DMS153 (cell line): ENCODE measurements around the gene UGGT1.
A peak's percentile ranks its signal among the peaks of the same experiment; 100 is the strongest.
"Not testable (repeated sequence)": the region's sequence is repeated elsewhere in the genome, so short reads cannot be mapped to it uniquely, and the experiment has no call there.

ENCODE experiments used
- DNase-seq: peaks from one replicate; lab custom pipeline; 2025; lab: John Stamatoyannopoulos, UW

UGGT1 gene

GRCh38 chr2:128174067-128174466 lies 83.1 kb downstream of the UGGT1 start:
- DNase-seq, result not testable (repeated sequence)

- DNase-seq, result no peak
Measured at GRCh38 chr2:128177315-128177714, 86.3 kb downstream of the UGGT1 start.

GRCh38 chr2:128178149-128178649 lies 87.2 kb downstream of the UGGT1 start:
- DNase-seq, result no peak

GRCh38 chr2:128178650-128179460 lies 87.9 kb downstream of the UGGT1 start:
- no peak for DNase-seq

- DNase-seq, result no peak
Measured at GRCh38 chr2:128179461-128179755, 88.4 kb downstream of the UGGT1 start.

- no peak for DNase-seq
Measured at GRCh38 chr2:128180031-128180430, 89.0 kb downstream of the UGGT1 start.

GRCh38 chr2:128185576-128185975 lies 94.6 kb downstream of the UGGT1 start:
- no peak for DNase-seq

GRCh38 chr2:128187032-128187654 lies 96.1 kb downstream of the UGGT1 start:
- no peak for DNase-seq

- DNase-seq, result peak; percentile 69
Measured at GRCh38 chr2:128195435-128195984, 104.5 kb downstream of the UGGT1 start.

- no peak for DNase-seq
Measured at GRCh38 chr2:128196026-128196425, 105.0 kb downstream of the UGGT1 start.

- peak; percentile 72 for DNase-seq
Measured at GRCh38 chr2:128196471-128196931, 105.5 kb downstream of the UGGT1 start.

GRCh38 chr2:128197059-128197458 lies 106.1 kb downstream of the UGGT1 start:
- DNase-seq, result no peak

GRCh38 chr2:128198656-128199055 lies 107.7 kb downstream of the UGGT1 start:
- DNase-seq, result no peak

- no peak for DNase-seq
Measured at GRCh38 chr2:128199141-128199540, 108.1 kb downstream of the UGGT1 start.

- no peak for DNase-seq
Measured at GRCh38 chr2:128202791-128203190, 111.8 kb downstream of the UGGT1 start.

GRCh38 chr2:128206245-128206644 lies 115.2 kb downstream of the UGGT1 start:
- no peak for DNase-seq

GRCh38 chr2:128208023-128208422 lies 117.0 kb downstream of the UGGT1 start:
- no peak for DNase-seq

GRCh38 chr2:128208631-128209324 lies 117.8 kb downstream of the UGGT1 start:
- DNase-seq, result not testable (repeated sequence)

GRCh38 chr2:128214251-128214650 lies 123.3 kb downstream of the UGGT1 start:
- no peak for DNase-seq

GRCh38 chr2:128214866-128215460 lies 124.0 kb downstream of the UGGT1 start:
- DNase-seq, result no peak

GRCh38 chr2:128215897-128216642 lies 125.1 kb downstream of the UGGT1 start:
- no peak for DNase-seq
